Parathyroid adenoma (tissue), 2 donors: ENCODE measurements around the gene TMEM185B.

ENCODE experiments used
- H2AFZ ChIP-seq: fragments of 300-600 bp; sonication (generic); one replicate; pipeline ENCODE4 v1.7.0; 2017; ENCODE audit warnings: antibody characterized with exemption, mild to moderate bottlenecking
- H3K27ac ChIP-seq: fragments of 300-600 bp; sonication (generic); one replicate; pipeline ENCODE4 v1.7.0; 2017
- H3K27me3 ChIP-seq: fragments of 300-600 bp; sonication (generic); one replicate; pipeline ENCODE4 v1.7.0; 2017; ENCODE audit warnings: low read length; ENCODE audit not compliant: control insufficient read depth, insufficient read depth
- H3K36me3 ChIP-seq: fragments of 300-600 bp; sonication (generic); one replicate; pipeline ENCODE4 v1.7.0; 2017; ENCODE audit warnings: low read length; ENCODE audit not compliant: control insufficient read depth, insufficient read depth
- H3K4me1 ChIP-seq: fragments of 300-600 bp; sonication (generic); one replicate; pipeline ENCODE4 v1.7.0; 2017; ENCODE audit warnings: control low read depth
- H3K4me2 ChIP-seq: fragments of 300-600 bp; sonication (generic); one replicate; pipeline ENCODE4 v1.7.0; 2017; ENCODE audit warnings: low read length
- H3K4me3 ChIP-seq: fragments of 300-600 bp; sonication (generic); one replicate; pipeline ENCODE4 v1.7.0; 2017; ENCODE audit warnings: low read depth, low read length
- H3K79me2 ChIP-seq: fragments of 300-600 bp; sonication (generic); one replicate; pipeline ENCODE4 v1.7.0; 2017; ENCODE audit warnings: control low read depth
- H3K9ac ChIP-seq: fragments of 300-600 bp; sonication (generic); one replicate; pipeline ENCODE4 v1.7.0; 2017; ENCODE audit warnings: mild to moderate bottlenecking
- H3K9me3 ChIP-seq: fragments of 300-600 bp; sonication (generic); one replicate; pipeline ENCODE4 v1.7.0; 2017; ENCODE audit warnings: low read length; ENCODE audit not compliant: control insufficient read depth
- CTCF ChIP-seq: fragments of 300-600 bp; sonication (generic); IDR thresholded peaks from one replicate; pipeline ENCODE4 v1.7.0; 2017; ENCODE audit warnings: antibody characterized with exemption, mild to moderate bottlenecking
- donor health status: primary hyperparathyroidism.

Gene TMEM185B

GRCh38 chr2:120227111-120227991 is 4.2 kb upstream of the TMEM185B start:
- H3K9me3 ChIP-seq: no peaks in the 10 kb centered on the region
- no peaks in the 10 kb centered on the region for H3K36me3 ChIP-seq
- no peak for TF ChIP-seq CTCF
- H3K9ac ChIP-seq: peak overlapping the region; percentile 24
- H3K4me2 ChIP-seq: peak overlapping the region; percentile 47
- H3K4me1 ChIP-seq: peaks cover 75% of the 10 kb centered on the region
- peaks cover 10% of the 10 kb centered on the region for H3K79me2 ChIP-seq
- peak overlapping the region; percentile 97 for H3K27ac ChIP-seq
- H3K27me3 ChIP-seq: no peaks in the 10 kb centered on the region
- no peak overlapping the region for H2AFZ ChIP-seq
- peak overlapping the region; percentile 19 for H3K4me3 ChIP-seq

GRCh38 chr2:120226316-120226715 is 3.1 kb upstream of the TMEM185B start:
- Histone ChIP-seq H3K4me3 (no peak overlapping the region), H3K4me2 (no peak overlapping the region), H3K9ac (no peak overlapping the region), H3K36me3 (no peaks in the 10 kb centered on the region), H3K79me2 (peaks cover 10% of the 10 kb centered on the region), H3K4me1 (peaks cover 72% of the 10 kb centered on the region), H3K27ac (peak overlapping the region; percentile 97), H3K27me3 (no peaks in the 10 kb centered on the region), H3K9me3 (no peaks in the 10 kb centered on the region), H2AFZ (no peak overlapping the region)
- no peak for TF ChIP-seq CTCF

GRCh38 chr2:120225549-120226065 is 2.4 kb upstream of the TMEM185B start:
- no peaks in the 10 kb centered on the region for H3K36me3 ChIP-seq
- peaks cover 10% of the 10 kb centered on the region for H3K79me2 ChIP-seq
- no peaks in the 10 kb centered on the region for H3K9me3 ChIP-seq
- H3K27me3 ChIP-seq: no peaks in the 10 kb centered on the region
- peak overlapping the region; percentile 97 for H3K27ac ChIP-seq
- no peak overlapping the region for H2AFZ ChIP-seq
- no peak for TF ChIP-seq CTCF
- no peak overlapping the region for H3K4me3 ChIP-seq
- no peak overlapping the region for H3K4me2 ChIP-seq
- peaks cover 65% of the 10 kb centered on the region for H3K4me1 ChIP-seq
- H3K9ac ChIP-seq: no peak overlapping the region

- H3K9me3 ChIP-seq: no peaks in the 10 kb centered on the region
- no peak for TF ChIP-seq CTCF
These were observed 1.7 kb upstream of the TMEM185B start for GRCh38 chr2:120224735-120225548.

More at GRCh38 chr2:120224735-120225548, 1.7 kb upstream of the TMEM185B start:
- peak overlapping the region; percentile 97 for H3K27ac ChIP-seq
- peak overlapping the region; percentile 80 for H3K4me3 ChIP-seq
- H3K9ac ChIP-seq: no peak overlapping the region
- H3K27me3 ChIP-seq: no peaks in the 10 kb centered on the region
- H3K4me1 ChIP-seq: peaks cover 61% of the 10 kb centered on the region
- H2AFZ ChIP-seq: no peak overlapping the region
- peak overlapping the region; percentile 97 for H3K4me2 ChIP-seq
- no peaks in the 10 kb centered on the region for H3K36me3 ChIP-seq
- H3K79me2 ChIP-seq: peaks cover 10% of the 10 kb centered on the region
